Left lobe of liver (tissue), 2 donors: ENCODE results near the gene DBN1. TPM values are rescaled to one million over a fixed set of nuclear protein-coding genes. Genes with fewer than 3 reads are reported as not detected.
"Not testable (repeated sequence)": the region's sequence is repeated elsewhere in the genome, so short reads cannot be mapped to it uniquely, and the experiment has no call there.

Experiments
- ATAC-seq: fragments of 200-7000 bp; cut with Tn5 transposase; one replicate; pipeline ENCODE4 v1.9.1; 2020; ENCODE audit warnings: mild to moderate bottlenecking, moderate library complexity
- DNase-seq: peaks from one replicate; pipeline ENCODE4 v3.0.0-alpha.2; 2020; ENCODE audit warnings: low spot score
- total RNA-seq: library from RNA; stranded (reverse); gene quantifications from one replicate; pipeline ENCODE4 v1.2.1, GENCODE V29; 2021
- donor health status: DM: no; HTN: no; CAD: no; lungs with moderate emphysema.
- donor health status: DM: no; HTN: yes; CAD: no.

The DBN1 gene
- total RNA-seq, 1 donor from 2014 or later, result 1.7 TPM

DNA sequence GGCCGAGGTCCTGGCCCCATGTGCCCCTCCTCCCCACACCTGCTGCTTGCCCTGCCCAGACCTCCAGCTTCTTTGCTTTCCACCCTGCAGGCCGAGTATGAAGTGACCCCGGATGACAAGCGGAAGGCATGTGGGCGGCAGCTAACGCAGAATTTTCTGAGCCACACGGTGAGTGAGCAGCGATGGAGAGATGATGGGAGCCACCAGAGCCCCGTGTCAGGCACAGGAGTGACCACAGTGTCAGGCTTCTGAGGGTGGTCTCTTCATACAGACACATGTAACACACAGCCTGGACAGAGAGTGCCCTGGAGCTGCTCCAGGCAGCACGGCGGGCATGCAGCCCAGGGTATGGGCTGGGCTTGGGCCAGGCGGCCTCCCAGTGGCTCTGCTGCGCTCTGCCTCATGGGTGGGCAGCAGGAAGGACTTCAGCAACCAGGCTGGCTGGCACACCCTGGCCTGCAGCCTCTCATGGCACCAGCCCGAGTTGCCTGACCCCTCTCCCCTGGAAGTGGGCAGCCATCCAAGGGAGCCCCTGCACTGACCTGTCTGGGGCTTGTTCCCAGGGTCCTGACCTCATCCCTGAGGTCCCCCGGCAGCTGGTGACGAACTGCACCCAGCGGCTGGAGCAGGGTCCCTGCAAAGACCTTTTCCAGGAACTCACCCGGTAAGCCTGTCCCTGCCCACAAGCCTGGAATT lies 41.1 kb downstream of the DBN1 start:
- ATAC-seq, result peak; percentile 69
- DNase-seq, result no peak

DNA sequence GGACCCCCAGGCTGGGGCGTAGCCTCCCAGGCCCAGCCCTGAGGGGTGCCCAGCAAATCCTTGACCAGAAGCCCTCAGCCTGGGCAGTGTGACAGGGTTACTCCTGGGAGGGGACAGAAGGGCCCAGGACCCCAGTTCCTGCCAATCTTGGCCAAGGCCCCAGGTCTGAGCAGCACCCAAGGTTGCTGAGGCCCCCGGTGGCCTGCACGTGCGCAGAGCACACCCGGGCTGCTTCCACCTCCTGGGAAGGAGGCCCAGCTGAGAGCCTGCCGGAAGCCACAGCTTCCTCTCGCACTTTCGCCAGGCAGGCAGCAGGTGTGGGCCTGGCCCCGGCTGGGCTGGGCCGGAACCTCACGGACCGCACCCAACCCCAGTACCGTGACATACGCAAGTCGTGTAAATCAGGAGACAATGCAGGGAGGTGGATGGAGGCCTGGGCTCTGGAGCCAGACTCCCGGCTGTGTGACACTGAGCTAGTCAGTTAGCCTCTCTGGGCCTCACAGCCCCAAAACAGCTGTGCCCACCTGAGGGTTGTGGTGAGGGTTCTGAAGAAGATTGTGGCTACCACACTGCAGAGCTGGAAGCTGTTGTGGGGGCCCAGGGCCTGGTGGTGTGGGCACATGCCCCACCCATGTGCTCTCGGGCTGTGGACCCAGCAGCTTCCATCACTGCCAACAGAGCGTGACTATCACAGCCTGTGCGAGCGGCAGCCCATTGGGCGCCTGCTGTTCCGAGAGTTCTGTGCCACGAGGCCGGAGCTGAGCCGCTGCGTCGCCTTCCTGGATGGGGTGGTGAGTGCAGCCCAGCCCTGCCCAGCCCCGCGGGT lies 41.9 kb downstream of the DBN1 start:
- no peak for ATAC-seq

DNA sequence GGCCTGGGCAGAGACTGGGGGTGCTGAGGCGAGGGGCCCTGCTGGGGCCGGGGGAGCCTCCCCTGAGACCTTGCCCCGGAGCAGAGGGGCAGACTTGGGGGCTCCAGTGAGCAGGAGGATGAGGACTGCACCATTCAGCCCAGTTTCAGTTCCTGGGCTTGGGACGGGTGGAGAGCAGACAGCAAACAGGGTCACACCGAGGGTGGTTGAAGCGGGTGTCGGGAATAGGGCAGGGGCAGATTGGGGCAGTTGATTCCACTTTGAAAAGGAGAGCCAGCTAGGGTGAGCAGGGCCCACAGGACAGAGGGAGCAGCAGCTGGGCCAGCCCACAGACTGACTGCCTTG lies 42.5 kb downstream of the DBN1 start:
- ATAC-seq (no peak), DNase-seq (no peak)

More for the DNA sequence above, 41.9 kb downstream of the DBN1 start:
- DNase-seq, result no peak

DNA sequence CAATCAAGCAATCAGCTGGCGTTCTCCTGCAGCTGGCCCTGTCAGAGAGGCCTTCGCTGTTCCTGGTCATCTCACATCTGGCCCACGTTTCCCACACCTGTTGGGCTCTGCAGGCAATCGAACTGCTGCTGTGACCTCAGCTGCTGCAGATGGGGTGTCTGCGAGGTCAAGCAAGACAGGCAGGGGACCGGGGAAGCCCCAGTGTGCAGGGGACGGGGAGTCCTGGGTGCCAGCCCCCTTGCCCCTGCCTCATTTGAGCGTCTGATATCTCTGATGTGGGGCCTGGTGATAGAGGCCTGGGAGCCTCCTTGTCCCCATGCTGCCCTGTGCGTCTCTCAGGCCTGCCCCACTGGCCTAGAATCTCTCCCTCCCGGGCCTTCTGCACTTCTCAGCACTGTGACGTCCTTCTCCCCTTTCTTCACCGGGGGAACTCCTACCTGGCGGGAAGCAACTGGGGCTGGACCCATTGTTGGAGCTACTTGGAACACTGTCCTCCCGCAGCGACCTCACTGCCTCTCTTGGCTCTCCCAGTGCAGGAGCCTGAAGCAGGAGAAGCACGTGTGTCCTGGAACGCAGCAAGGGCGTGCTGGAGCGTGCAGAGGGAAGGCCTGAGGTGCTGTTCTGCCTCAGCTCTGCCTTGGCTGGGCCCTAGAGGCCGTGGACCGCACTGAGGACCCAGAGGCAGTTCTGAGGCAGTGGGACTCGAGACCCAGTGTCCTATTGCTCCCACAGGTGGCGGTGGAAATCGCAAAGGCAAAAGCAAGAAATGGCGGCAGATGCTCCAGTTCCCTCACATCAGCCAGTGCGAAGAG lies 43.1 kb downstream of the DBN1 start:
- DNase-seq, result no peak
- no peak for ATAC-seq

DNA sequence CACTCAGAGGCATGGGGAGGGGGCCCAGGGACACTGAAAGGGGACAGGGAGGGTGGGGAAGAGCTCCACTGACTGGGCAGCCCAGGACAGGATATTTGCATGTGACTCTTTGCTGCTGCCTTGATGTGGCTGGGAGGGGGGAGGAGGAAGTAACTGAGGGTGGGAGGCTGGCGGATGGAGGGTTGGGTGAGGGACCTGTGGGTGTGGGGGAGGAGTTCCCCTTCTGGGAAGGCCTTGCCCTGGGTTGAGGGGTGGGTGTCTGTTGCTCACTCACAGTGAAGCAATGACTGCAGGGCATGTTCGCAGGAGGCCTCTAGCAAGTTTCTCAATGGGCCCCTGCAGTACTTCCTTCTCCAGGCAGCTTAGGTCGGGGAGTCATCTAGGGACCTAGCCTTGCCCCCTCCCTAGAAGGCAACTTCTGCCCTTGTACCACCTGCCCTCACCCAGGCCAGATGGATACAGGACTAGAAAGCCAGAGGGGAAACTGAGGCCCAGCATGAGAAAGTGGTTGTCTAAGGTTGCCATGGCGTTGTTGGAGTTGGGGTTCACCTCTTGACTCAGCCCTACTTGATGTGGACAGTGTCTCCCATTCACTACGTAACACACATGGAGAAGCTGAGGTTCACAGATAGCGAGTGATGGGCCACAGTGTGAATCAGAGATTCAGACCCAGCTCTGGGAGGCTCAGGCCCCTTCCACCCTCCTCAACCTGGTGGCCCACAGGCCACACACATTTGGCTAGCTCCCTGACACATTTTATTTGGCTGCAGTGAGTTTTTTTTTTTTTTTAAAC lies 44.0 kb downstream of the DBN1 start:
- DNase-seq (peak; percentile 63), ATAC-seq (no peak)

DNA sequence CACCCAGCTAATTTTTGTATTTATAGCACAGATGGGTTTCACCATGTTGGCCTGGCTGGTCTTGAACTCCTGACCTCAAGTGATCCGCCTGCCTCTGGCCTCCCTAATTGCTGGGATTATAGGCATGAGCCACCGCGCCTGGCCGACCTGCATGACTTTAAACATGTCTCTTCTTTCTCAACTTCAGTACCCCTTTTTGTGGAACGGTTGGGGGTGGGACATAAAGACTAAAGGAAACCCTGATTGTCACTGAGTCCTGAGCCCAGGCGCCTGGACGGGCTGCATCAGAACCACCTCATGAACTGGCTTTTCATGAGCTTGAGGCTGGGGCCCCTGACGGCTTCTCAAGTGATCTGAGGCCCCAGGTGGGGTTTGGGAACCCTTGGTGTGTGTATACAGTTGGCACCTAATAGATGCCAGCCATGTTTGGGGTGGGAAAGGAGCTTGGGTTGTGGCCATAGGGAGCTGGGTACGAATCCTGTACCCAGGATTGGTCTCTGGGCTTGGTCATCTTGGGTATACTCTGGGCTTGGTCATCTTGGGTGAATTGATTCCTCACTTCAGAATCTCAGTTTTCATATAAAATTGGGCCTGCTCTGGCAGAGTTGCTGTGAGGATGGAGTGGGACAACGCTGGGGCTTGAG lies 44.7 kb downstream of the DBN1 start:
- DNase-seq, result no peak
- ATAC-seq, result no peak

DNA sequence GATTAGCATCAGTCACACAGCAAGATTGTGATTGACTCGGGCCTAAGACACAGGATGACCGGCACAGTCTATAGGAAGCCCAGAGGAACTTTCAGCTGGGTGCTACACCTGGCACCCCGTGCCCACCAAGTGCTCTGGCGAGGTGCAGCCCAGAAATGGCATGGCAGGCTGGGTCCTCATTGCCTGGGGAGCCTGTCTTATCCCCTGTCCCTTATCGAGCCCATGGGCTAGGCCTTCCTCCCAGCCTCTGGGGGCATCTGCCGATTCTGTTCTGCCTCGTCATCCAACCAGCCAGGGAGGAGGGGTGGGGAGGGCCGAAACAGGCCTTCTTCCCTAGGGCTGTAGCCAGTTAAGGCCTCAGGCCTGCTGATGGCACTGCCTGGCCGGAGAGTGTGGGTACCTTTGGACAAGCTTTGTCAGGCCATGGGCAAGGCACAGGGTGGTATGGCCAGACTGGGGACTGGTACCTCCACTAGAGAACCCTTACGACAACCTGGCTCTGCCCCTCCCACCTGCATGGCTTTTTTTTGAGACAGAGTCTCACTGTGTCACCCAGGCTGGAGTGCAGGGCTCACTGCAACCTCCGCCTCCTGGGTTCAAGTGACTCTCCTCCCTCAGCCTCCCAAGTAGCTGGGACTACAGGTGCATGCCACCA lies 45.4 kb downstream of the DBN1 start:
- ATAC-seq, result no peak
- no peak for DNase-seq

DNA sequence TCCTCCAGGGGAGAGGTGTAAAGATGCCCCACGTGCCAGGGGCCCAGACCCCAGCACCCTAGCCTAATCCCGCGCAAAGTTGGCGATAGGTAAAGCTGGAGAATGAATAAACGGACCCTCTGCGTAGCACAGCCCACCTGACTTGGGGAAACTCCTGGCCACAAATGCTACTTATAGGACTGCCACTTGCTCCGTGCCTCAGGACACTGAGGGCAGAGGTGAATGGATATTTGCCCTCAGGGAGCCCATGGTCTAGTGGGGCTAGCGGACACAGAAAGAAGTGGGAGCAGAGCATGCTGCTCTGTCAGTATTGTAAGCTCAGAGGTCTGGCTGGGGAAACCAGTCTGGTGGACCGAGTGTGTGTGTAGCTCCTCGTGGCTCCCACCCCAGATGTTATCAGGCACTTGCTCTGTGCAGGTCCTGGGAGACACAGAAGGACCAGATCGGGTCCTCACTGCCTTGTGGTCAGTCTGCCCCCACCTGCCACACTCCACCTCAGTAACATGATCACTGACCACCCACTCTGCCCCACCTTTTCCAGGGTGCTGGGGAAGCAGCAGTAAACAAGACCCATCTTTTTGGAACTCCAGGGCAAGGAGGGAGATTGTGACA lies 46.1 kb downstream of the DBN1 start:
- no peak for DNase-seq
- ATAC-seq, result no peak

DNA sequence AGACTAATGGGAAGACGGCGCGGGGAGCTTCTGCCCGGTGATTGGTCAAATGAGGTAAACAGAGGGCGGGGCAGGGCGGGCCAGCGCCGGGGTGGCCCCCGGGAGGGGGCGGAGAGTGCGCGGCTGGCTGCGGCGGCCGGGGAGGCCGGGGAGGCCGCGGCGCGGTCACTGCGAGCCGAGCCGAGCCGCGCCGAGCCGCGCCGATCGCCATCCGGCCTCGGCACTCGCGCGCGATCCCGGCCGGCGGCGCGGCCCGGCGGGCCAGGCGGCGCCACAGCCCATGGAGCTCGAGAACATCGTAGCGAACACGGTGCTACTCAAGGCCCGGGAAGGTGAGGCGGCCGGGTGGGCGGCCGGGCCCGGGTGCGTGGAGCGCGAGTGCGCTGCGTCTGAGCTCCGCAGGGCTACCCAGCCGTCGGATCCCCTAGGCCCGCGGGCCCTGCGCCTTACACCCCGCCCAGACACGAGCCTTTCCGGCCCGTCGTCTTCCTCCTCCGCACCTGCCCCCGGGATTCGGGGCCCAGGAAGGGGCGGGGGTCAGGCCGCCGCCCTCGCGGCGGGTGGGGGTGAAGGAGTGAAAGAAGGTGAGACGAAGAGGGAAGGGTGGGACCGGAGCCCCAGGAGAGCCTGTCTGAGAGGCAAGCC lies 46.7 kb downstream of the DBN1 start, which contains the start of gene GRK6:
GRK6 (plus strand) TSS at position 111 of the 645 bp plus-strand sequence; CDS start at position 281, 170 bp downstream.
- DNase-seq, result peak; percentile 63
- no peak for ATAC-seq

DNA sequence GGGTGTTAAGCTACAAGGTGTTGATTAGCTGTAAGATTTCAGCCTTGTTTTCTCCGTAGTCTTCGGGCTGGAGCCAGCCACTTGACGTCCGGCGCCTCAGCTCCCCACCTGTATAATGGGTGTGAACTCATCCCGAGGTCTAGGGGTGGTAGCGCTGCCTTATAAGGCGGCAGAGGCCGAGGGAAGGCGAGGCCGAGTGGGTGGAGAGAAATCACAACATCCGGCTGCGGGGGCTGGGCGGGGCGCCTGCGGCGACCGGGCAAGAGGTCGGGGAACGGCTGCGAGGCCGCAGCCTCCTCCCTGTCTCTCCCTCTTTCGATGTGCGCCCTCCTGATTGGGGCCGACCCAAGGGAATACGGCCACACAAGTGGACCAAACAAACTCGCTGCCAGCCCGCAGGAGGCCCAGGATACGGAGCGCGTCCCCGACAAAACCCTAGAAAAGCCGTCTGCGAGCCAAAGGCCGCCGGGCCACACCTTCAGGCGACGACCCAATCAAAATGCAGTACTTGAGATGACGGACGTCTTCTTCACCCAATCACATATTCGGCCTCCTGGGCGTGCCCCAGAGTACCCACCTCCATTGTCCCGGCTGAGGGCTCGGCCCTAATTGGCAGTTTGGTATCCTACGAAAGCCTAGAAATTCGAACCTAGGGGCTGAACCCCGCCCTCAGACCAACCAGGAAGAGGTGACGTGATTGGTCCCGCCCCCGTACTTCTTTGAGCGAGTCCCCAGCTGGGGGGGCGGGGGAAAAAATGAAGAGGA lies 47.5 kb downstream of the DBN1 start:
- ATAC-seq (peak; percentile 90), DNase-seq (peak; percentile 100)

DNA sequence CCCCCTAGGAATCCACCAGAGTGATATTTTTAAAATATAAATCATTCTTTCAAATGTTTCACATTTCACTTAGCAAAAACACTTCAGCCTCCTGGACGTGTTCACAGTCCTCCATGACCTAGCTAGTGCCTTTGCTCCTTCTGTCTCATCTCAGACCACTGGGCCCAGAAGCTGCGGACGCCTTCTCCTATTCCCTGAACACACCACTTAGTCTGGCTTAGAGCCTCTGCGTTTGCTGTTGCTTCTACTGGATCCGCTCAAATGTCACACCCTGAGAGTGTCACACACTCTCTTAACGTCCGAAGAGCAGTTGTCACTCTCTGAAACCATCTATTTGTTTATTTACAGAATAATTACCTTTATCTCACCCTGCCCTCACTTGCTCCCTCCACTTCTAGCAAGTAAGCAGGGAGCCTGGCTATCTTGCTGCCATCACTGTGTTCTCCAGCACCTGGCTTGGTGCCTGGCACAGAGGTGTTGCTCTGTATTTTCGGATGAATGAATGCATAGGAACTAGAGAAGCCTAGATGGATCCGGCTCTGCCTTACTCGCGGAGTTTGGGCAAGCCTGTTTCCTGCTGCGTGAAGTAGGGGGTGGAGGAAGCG lies 48.1 kb downstream of the DBN1 start:
- no peak for DNase-seq
- no peak for ATAC-seq

DNA sequence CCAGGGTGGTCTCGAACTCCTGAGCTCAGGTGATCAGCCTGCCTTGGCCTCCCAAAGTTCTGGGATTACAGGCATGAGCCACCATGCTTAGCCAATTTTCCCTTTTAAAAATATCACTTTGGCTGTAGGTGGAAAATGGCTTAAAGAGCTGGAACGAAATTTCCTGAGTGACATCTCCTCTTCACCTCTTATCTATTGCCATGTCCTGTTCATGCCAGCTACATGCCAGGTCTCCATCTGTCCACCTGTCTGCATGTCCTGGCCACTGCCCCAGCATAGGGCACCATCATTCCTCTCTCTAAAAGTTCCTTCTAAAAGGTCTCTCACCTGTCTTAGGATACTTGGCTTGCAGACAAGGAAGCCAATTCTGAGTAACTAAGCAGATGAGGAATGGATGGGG lies 49.8 kb downstream of the DBN1 start:
- ATAC-seq, result no peak

DNA sequence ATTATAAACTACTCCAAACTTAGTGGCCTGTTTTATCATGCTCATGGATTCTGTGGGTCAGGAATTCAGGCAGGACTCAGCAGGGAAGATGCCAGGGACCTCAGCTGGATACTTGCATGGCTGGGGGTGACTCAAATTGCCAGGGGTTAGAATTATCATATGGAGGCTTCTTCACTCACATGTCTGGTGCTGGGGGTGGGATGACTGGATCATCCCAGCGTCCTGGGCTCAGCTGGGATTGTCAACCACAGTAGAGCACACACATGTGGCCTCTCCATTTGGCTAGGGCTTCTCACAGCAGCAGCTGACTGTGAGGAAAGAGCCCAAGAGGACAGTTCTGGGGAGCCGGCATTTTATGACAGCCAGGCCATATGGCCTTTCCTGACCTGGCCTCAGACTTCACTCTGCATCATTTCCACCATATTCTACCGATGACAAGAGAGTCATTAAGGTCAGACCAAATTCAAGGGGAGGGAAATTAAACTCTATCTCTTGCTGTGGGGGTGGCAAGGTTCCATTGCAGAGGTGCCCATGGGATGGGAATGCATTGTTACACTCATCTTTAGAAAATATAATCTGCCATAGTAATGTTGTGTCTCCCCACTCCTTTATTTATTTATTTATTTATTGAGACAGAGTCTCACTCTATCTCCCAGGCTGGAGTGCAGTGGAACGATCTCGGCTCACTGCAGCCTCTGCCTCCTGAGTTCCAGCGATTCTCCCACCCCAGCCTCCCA lies 52.2 kb downstream of the DBN1 start:
- DNase-seq (no peak), ATAC-seq (no peak)

More for the DNA sequence above, 49.8 kb downstream of the DBN1 start:
- no peak for DNase-seq

DNA sequence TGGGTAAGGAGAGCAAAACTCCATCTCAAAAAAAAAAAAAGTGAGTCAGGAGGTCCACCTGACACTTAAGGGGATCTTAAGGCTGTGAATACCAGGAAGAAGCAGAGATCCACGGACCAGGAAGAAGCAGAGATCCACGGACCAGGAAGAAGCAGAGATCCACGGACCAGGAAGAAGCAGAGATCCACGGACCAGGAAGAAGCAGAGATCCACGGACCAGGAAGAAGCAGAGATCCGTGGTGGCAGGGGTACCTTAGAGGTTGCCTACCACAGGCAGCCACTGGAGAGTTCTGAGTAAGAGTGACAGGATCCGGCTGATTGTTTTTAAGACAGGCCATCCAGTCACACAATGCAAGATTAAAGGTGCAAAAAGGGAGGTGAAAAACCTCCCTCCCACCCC lies 53.0 kb downstream of the DBN1 start:
- not testable (repeated sequence) for DNase-seq, ATAC-seq

DNA sequence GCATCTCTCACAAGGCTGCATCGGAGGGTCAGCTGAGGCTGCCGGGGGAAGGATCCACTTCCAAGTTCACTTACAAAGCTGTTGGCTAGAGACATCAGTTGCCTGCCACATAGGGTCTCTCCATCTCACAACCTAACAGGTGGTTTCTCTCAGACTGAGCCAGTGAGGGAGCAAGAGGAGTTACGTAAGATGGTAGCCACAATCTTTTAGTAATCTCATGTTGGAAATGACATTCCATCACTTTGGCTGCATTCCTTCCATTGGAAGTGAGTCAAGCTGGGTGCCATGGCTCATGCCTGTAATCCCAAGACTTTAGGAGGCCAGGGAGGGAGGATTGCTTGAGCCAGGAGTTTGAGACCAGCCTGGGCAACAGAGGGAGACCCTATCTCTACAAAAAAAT lies 54.4 kb downstream of the DBN1 start:
- no peak for ATAC-seq
- DNase-seq, result no peak

DNA sequence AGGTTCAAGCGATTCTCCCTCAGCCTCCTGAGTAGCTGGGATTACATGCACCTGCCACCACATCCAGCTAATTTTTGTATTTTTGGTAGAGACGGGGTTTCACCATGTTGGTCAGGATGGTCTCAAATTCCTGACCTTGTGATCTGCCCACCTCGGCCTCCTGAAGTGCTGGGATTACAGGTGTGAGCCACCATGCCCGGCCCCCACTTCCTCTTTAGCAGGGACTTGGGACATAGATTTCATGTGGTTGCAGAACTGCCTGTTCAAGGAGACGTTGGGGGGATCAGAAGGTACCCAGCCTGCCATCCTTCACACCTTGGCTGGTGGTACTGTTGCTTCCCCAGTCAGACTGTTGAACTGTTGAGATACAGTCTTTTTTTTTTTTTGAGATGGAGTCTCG lies 56.4 kb downstream of the DBN1 start:
- ATAC-seq, DNase-seq: not testable (repeated sequence)

DNA sequence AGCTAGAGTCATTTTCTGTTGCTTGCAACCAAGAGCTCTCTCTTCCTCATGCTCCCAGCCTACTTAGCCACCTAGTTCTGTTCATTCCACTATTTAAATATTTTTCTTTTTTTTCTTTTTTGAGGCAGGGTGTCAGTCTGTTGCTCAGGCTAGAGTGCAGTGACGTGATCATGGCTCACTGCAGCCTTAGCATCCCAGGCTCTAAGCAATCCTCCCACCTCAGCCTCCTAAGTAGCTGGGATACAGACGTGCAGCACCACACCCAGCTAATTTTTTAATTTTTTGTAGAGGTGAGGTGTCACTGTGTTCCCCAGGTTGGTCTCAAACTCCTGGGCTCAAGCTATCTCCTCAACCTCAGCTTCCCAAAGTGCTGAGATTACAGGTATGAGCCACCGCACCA lies 59.0 kb downstream of the DBN1 start:
- no peak for ATAC-seq
- DNase-seq, result no peak
